ENCODE data around the gene FAM13A. TPM values are rescaled to one million over a fixed set of nuclear protein-coding genes. Genes with fewer than 3 reads are reported as not detected.
"Not testable (repeated sequence)": the region's sequence is repeated elsewhere in the genome, so short reads cannot be mapped to it uniquely, and the experiment has no call there.

The FAM13A gene
- total RNA-seq, 1 experiment from 2014 or later, result 60.3 TPM

DNA sequence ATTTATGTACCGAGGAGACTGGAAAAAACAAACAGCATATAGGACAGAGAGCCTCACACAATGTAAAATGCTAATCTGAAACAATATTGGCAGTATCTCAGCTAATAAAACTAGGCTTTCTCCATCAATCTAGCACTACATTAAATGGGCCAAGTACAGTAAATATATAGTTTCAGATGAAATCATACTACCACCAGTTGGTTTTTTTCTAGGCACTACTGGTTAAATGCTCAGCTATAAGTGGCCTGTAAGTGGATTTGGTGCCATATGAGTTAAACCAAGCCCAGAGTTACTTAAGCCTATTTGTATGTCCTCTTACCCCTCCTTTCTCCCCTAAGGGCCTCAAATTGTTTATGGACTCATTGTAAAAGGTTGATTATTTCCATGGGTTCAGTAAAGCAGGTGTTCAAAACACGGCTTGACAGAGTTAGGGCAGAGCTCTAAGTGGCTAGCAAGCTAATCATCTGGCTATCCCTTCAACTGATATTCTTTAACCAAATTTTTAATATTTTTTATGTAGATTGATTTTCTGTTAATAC is 57.5 kb downstream of the FAM13A start:
- Histone ChIP-seq H3K27ac (no peak overlapping the region), H3K4me3 (no peak overlapping the region), H3K27me3 (no peaks in the 10 kb centered on the region), H3K36me3 (no peaks in the 10 kb centered on the region), H3K9me3 (replicated peaks) (no peaks in the 10 kb centered on the region), H3K4me1 (peaks cover 28% of the 10 kb centered on the region)
- peak in 1 of 2 experiments; percentile 32 for DNase-seq

DNA sequence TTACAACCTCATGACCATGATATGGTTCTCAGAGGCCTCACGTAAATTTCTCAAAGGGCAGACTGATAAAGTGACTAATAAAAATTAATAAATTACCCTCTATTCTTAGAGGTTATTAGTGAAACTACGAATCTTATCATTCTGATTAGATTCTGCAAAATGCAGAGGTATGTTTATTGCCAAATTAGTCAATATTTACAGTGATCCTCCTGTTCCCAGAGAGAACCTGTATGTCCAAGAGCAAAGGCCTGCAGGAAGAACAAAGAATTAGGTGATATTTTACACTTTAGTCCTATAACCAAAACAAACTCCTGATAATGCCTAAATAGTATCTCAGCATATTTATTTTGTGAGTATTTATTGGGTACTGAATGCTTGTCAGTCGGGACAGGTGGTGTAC is 58.1 kb downstream of the FAM13A start:
- H3K36me3 ChIP-seq, result 0 out of 2 replicates have a peak, but pooled peaks cover 2% of the 10 kb centered on the region
- peaks cover 28% of the 10 kb centered on the region for H3K4me1 ChIP-seq
- no peak overlapping the region for H3K27ac ChIP-seq
- H3K9me3 ChIP-seq (replicated peaks), result no peaks in the 10 kb centered on the region
- H3K27me3 ChIP-seq, result no peaks in the 10 kb centered on the region
- no peak for DNase-seq
- no peak overlapping the region for H3K4me3 ChIP-seq

DNA sequence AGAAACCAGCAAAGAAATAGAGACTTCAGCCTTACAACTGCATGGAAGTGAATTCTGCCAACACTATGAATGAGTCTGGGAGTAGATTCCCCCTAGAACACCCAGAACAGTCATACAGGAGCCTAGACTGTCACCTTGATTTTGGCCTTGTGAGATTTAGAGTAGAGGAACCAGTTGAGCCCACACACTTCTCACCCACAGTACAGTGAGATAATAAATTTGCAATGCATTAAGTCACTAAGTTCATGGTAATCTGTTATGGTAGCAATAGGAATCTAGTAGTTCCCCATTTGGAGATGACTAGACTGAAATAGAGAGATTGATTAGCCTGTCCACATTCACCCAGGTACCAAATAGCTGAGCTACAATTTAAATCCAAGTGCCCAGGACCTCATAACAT is 59.0 kb downstream of the FAM13A start:
- Histone ChIP-seq H3K4me3 (no peak overlapping the region), H3K27me3 (no peaks in the 10 kb centered on the region), H3K4me1 (peaks cover 28% of the 10 kb centered on the region), H3K27ac (no peak overlapping the region), H3K36me3 (0 out of 2 replicates have a peak, but pooled peaks cover 2% of the 10 kb centered on the region), H3K9me3 (replicated peaks) (no peaks in the 10 kb centered on the region)
- DNase-seq, result no peak

DNA sequence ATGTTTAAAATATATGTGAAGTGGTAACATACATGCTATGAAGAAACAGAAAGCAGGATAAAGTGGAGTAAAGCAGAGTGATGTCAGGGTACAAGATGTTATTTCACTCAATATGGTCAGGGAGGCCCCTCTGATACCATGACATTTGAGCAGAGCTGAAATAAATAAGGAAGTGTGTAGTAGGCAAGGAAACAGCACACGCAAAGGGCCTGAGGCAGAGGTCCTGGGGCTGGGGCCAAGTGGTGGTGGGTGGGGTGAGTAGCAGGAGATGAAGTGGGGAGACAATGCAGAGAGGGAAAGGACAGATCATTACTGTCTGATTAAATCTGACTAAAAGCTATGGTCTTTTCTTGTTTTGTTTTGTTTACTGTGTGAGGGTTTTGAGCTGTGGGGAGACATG is 61.1 kb downstream of the FAM13A start:
- peaks cover 10% of the 10 kb centered on the region for H3K4me1 ChIP-seq
- H3K27me3 ChIP-seq, result no peaks in the 10 kb centered on the region
- DNase-seq, result no peak
- H3K27ac ChIP-seq, result no peak overlapping the region
- no peaks in the 10 kb centered on the region for H3K9me3 ChIP-seq (replicated peaks)
- H3K4me3 ChIP-seq, result no peak overlapping the region
- H3K36me3 ChIP-seq, result 0 out of 2 replicates have a peak, but pooled peaks cover 2% of the 10 kb centered on the region

DNA sequence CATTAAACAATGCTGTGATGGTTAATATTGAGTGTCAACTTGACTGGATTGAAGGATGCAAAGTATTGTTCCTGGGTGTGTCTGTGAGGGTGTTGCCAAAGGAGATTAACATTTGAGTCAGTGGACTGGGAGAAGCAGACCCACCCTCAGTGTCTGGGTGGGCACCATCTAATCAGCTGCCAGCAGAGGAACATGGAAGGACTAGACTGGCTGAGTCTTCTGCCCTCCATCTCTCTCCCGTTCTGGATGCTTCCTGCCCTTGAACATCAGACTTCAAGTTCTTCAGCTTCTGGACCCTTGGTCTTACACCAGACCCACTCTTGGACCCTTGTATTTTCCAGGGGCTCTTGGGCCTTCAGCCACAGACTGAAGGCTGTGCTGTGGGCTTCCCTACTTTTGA is 61.7 kb downstream of the FAM13A start:
- not testable (repeated sequence) for H3K27ac ChIP-seq; H3K36me3 ChIP-seq; DNase-seq; H3K4me3 ChIP-seq; H3K9me3 ChIP-seq (replicated peaks); H3K4me1 ChIP-seq; H3K27me3 ChIP-seq

DNA sequence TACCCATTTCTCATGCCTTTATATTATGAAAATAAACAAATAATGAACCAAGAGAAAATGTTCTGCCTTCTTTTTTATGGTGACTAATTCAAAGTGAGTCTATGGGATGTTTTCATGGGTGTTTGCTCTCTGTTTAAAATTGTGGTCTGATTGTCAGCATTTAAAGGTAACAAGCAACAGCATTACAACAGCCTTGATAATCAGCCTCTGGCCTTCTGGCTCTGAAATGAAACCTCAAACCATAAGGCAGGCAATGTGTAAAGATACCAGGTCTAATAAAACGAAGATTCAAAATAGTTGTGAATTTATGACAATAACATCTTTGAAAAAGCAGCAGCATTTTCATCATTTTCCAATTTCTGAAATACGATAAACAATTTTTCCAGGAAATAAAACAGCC is 63.7 kb downstream of the FAM13A start:
- Histone ChIP-seq H3K36me3 (peaks cover 15% of the 10 kb centered on the region), H3K27ac (no peak overlapping the region), H3K9me3 (replicated peaks) (0 out of 2 replicates have a peak, but pooled peaks cover under 1% of the 10 kb centered on the region), H3K4me3 (no peak overlapping the region), H3K27me3 (no peaks in the 10 kb centered on the region), H3K4me1 (no peaks in the 10 kb centered on the region; the same call in 1 of the 2 replicates)
- DNase-seq, result no peak

DNA sequence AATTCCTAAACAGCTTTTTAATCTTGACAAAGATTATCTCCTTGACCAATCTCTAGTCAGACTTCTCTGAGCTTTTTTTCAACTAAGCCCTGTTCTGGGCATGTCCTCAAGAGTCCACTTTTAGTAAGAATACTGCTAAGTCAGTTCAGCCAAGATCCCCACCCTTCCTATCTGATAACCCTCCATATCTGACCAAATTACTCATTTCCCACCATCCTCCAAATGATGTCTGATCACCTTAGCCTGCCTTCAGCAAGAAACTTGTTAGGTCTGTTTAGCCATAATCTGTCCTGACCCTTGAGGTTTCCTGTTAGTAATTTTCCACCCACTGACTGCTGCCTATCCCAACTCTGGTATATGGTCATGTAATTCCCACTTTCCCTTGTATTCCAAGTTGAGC is 65.2 kb downstream of the FAM13A start:
- Histone ChIP-seq H3K36me3 (peaks cover 21% of the 10 kb centered on the region), H3K9me3 (replicated peaks) (peaks cover 5% of the 10 kb centered on the region; the same call in 1 of the 2 replicates)

DNA sequence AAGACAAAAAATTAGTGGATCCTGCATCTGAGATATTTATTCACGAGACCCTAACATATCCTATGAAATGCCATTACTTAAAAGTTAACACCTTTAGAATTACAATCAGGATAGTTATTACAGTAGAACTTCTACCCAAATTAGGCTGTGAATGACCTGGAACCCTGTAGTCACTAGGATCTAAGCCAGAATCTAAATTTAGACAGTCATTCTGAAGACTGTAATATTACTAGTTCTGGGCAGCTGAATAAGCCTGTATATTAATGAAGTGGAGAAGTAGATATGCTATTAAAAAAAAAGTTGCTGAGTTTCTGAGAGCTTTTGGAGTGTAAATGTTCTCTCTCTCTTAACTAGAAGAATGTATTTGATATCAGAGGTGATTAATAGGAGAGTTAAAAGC is 67.0 kb downstream of the FAM13A start:
- Histone ChIP-seq H3K4me3 (no peak overlapping the region), H3K27ac (no peak overlapping the region), H3K36me3 (peaks cover 21% of the 10 kb centered on the region), H3K27me3 (no peaks in the 10 kb centered on the region), H3K9me3 (replicated peaks) (peaks cover 5% of the 10 kb centered on the region; the same call in 1 of the 2 replicates), H3K4me1 (no peaks in the 10 kb centered on the region; the same call in 1 of the 2 replicates)
- no peak for DNase-seq

More for the DNA sequence above, 65.2 kb downstream of the FAM13A start:
- Histone ChIP-seq H3K4me3 (no peak overlapping the region), H3K4me1 (no peaks in the 10 kb centered on the region; the same call in 1 of the 2 replicates), H3K27me3 (no peaks in the 10 kb centered on the region), H3K27ac (no peak overlapping the region)
- no peak for DNase-seq

DNA sequence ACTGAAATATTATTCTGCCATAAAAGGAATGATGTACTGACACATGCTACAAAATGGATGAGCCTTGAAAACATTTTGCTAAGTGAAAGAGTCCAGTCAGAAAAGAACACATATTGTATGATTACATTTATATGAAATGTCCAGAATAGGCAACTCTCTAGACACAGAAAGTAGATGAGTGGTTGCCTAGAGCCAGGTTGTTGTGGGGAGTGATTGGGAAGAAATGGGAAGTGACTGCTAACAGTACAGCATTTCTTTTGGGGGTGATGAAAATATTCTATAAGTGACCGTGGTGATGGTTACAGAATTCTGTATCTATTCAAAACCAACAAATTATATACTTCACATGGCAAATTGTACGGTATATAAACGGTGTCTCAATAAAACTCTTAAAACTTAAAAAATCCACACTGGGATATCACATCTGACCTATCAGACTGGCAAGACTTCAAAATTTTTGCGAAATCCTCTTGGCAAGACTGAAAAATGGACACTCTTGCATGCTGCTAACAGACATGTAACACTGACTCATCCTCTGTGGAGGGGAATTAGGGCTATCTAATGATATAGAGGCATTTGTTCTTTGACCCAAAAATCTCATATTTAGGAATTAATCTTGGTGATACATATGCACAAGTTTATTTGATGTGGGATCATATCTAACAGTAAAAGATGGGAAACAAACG is 71.8 kb downstream of the FAM13A start:
- no peak overlapping the region for H3K4me3 ChIP-seq
- no peak for DNase-seq
- H3K27me3 ChIP-seq, result no peaks in the 10 kb centered on the region
- H3K9me3 ChIP-seq (replicated peaks), result peaks cover 5% of the 10 kb centered on the region; the same call in 1 of the 2 replicates
- peaks cover 17% of the 10 kb centered on the region for H3K36me3 ChIP-seq
- H3K27ac ChIP-seq, result no peak overlapping the region
- no peaks in the 10 kb centered on the region for H3K4me1 ChIP-seq

DNA sequence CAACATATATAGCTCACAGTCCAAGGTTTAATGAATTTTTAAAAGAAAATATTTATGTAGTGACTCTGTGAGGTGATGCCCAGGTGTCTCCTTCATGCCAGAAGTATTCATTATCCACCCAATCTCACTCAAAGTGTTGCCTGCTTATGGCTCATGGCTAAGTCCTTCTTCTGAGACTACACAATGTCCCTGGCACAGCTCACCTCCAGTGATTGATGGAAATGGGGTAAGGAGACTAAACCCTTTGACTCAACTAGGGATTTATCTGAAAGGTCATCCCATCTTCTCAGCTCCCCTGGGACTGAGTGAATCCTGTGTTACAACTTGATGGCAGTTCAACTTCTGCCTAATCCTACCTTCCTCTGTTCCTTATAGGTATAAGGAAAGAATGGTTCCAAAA is 74.2 kb downstream of the FAM13A start:
- Histone ChIP-seq H3K36me3 (peaks cover 2% of the 10 kb centered on the region), H3K9me3 (replicated peaks) (no peaks in the 10 kb centered on the region; the same call in 1 of the 2 replicates), H3K27ac (no peak overlapping the region), H3K4me1 (no peaks in the 10 kb centered on the region), H3K27me3 (no peaks in the 10 kb centered on the region), H3K4me3 (no peak overlapping the region)
- no peak for DNase-seq

DNA sequence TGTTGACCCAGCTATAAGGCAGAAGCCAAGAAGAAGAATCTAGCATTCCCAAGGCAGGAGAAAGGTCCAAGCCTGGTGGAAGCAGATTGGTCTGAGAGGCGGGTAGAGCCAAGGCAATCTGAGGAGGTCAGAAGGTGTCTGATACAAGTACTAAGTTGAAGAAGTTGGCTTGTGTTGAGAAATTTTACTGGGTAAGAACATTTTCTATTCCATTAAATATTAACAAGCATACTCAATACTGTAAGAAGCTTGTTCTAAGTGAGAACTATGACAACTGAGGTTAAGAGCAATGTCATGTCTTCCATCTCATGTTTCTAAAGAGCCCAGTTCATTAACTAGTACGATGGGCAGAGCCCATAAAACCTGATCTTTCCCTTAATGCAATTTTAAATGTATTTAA is 75.0 kb downstream of the FAM13A start:
- Histone ChIP-seq H3K36me3 (peaks cover 2% of the 10 kb centered on the region), H3K9me3 (replicated peaks) (no peaks in the 10 kb centered on the region), H3K4me1 (no peaks in the 10 kb centered on the region), H3K27me3 (no peaks in the 10 kb centered on the region), H3K27ac (no peak overlapping the region), H3K4me3 (no peak overlapping the region)
- DNase-seq, result no peak

DNA sequence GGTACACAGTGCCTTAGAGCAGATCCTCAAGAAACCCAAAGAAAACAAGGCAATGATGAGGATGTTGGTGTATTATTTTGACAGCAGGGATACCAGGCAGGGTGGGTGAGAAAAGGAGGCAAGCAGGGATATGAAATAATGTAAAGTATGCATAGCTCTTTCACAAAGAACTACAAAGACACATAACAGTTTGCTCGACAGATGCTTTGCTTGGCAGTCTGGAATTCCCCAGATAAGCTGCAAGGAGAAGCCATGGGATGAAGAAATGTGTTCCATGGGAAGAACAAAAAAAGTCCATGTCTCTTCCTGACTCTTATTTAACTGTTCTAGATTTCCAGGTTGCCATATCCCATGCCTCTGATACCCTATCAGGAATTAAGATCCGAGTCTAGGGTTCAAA is 75.4 kb downstream of the FAM13A start:
- no peaks in the 10 kb centered on the region for H3K4me1 ChIP-seq
- H3K4me3 ChIP-seq, result no peak overlapping the region
- H3K27ac ChIP-seq, result no peak overlapping the region
- H3K9me3 ChIP-seq (replicated peaks), result no peaks in the 10 kb centered on the region
- no peaks in the 10 kb centered on the region for H3K27me3 ChIP-seq
- no peak for DNase-seq
- H3K36me3 ChIP-seq, result no peaks in the 10 kb centered on the region; the same call in 1 of the 2 replicates

DNA sequence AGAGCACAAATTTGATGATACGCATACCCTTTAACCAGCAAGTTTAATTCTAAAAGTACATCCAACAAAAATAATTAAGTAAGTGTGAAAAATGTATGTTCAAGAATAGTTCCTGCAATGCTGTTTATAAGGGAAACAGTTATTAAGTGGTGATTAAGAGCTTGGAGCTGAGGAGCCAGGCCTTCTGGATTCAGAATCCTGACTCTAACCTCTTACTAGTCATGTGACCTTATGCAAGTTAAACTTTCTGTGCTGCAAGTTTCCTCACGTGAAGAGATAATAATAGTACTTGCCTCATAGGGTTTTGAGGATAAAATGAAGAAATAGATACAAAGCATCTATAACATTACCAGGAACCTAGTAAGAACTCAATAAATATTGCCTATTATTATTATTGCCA is 77.7 kb downstream of the FAM13A start:
- Histone ChIP-seq H3K4me3 (no peak overlapping the region), H3K9me3 (replicated peaks) (0 out of 2 replicates have a peak, but pooled peaks cover 3% of the 10 kb centered on the region), H3K36me3 (no peaks in the 10 kb centered on the region; the same call in 1 of the 2 replicates), H3K27me3 (no peaks in the 10 kb centered on the region), H3K4me1 (no peaks in the 10 kb centered on the region), H3K27ac (no peak overlapping the region)
- no peak for DNase-seq

DNA sequence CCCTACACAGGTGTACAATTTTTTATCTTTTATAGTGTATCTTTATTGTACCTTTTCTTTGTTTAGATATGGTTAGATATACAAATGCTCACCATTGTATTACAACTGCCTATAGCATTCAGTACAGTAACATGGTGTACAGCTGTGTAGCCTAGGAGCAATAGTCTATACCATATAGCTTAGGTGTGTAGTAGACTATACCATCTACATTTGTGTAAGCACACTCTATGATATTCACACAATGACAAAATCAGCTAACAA is 80.3 kb downstream of the FAM13A start:
- H3K9me3 ChIP-seq (replicated peaks), result 0 out of 2 replicates have a peak, but pooled peaks cover 3% of the 10 kb centered on the region
- no peak for DNase-seq
- H3K4me3 ChIP-seq, result no peak overlapping the region
- no peaks in the 10 kb centered on the region for H3K27me3 ChIP-seq
- H3K27ac ChIP-seq, result no peak overlapping the region
- no peaks in the 10 kb centered on the region; the same call in 1 of the 2 replicates for H3K36me3 ChIP-seq
- no peaks in the 10 kb centered on the region for H3K4me1 ChIP-seq

DNA sequence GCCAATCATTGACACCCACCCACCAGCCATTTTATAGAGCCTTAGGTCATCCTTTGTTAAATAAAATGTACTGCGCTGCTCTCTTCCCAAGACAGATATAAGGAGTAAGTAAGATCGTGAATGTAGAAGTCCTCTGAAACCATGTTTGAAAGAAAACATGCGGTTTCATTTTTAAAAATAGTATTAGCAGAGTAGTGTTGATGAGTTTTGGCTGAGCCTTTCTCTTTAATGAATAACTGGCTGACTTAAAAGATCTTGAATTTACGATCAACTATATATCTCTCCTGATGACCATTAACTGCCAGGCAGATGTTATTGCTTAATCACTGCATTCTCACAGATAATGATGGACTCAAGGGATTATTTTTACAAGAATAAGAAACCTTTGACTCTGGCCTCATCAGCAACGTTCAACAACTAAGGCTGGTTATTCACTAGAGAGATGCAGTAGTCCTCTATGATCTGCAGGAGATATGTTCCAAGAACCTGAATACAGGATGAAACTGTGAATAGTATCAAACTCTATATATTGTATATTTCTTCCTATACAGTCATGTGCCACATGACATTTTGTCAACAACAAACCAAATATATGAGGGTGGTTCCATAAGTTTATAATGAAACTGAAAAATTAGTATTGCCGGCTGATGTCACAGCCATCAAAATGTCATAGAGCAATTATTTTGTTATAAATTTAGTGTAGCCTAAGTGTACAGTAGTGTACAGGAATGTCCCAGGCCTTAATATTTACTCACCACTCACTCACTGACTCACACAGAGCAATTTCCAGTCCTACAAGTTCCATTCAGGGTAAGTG is 80.8 kb downstream of the FAM13A start:
- Histone ChIP-seq H3K27ac (no peak overlapping the region), H3K9me3 (replicated peaks) (0 out of 2 replicates have a peak, but pooled peaks cover 3% of the 10 kb centered on the region), H3K4me1 (no peaks in the 10 kb centered on the region), H3K4me3 (no peak overlapping the region), H3K36me3 (no peaks in the 10 kb centered on the region; the same call in 1 of the 2 replicates), H3K27me3 (no peaks in the 10 kb centered on the region)
- DNase-seq, result no peak
